Measurements from ENCODE around the gene CHTF8.

The CHTF8 gene

GRCh38 chr16:69116256-69116875 lies 16.0 kb downstream of the CHTF8 start:
- peaks cover 25% of the 10 kb centered on the region for H3K36me3 ChIP-seq (ENCODE audit: control insufficient read depth, insufficient read depth, low read length)
- no peak overlapping the region for H3K27ac ChIP-seq (ENCODE audit: low read depth, low read length)
- H3K4me3 ChIP-seq (ENCODE audit: low read length) = no peak overlapping the region
- H3K27me3 ChIP-seq (ENCODE audit: control insufficient read depth, insufficient read depth, low read length) = no peaks in the 10 kb centered on the region
- no peaks in the 10 kb centered on the region for H3K4me1 ChIP-seq (ENCODE audit: control insufficient read depth, insufficient read depth, low read length)
- no peak overlapping the region for H3K9ac ChIP-seq (ENCODE audit: low read length)

GRCh38 chr16:69115837-69116236 lies 16.6 kb downstream of the CHTF8 start:
- Histone ChIP-seq H3K9ac (ENCODE audit: low read length) (no peak overlapping the region), H3K27ac (ENCODE audit: low read depth, low read length) (no peak overlapping the region), H3K36me3 (ENCODE audit: control insufficient read depth, insufficient read depth, low read length) (peaks cover 22% of the 10 kb centered on the region), H3K4me3 (ENCODE audit: low read length) (no peak overlapping the region), H3K4me1 (ENCODE audit: control insufficient read depth, insufficient read depth, low read length) (no peaks in the 10 kb centered on the region), H3K27me3 (ENCODE audit: control insufficient read depth, insufficient read depth, low read length) (no peaks in the 10 kb centered on the region)

- H3K4me3 ChIP-seq (ENCODE audit: low read length) = no peak overlapping the region
- peaks cover 21% of the 10 kb centered on the region for H3K36me3 ChIP-seq (ENCODE audit: control insufficient read depth, insufficient read depth, low read length)
- H3K27me3 ChIP-seq (ENCODE audit: control insufficient read depth, insufficient read depth, low read length) = no peaks in the 10 kb centered on the region
- H3K4me1 ChIP-seq (ENCODE audit: control insufficient read depth, insufficient read depth, low read length) = no peaks in the 10 kb centered on the region
- H3K9ac ChIP-seq (ENCODE audit: low read length) = no peak overlapping the region
- no peak overlapping the region for H3K27ac ChIP-seq (ENCODE audit: low read depth, low read length)
These were observed 17.0 kb downstream of the CHTF8 start for GRCh38 chr16:69115361-69115760.

DNA sequence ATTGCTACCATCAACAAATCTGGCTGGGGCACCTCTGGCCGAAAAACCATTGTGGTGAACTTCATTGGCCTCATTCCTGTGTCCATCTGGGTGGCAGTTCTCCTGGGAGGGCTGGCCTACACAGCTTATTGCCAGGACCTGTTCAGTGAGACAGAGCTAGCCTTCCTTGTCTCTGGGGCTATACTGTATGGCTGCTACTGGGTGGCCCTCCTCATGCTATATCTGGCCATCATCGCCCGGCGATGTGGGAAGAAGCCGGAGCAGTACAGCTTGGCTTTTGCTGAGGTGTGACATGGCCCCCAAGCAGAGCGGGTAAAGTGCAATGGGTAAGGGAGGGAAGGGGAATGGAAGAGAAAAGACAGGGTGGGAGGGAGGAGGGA lies 17.4 kb downstream of the CHTF8 start:
- Histone ChIP-seq H3K4me3 (ENCODE audit: low read length) (no peak overlapping the region), H3K27me3 (ENCODE audit: control insufficient read depth, insufficient read depth, low read length) (no peaks in the 10 kb centered on the region), H3K4me1 (ENCODE audit: control insufficient read depth, insufficient read depth, low read length) (no peaks in the 10 kb centered on the region), H3K27ac (ENCODE audit: low read depth, low read length) (no peak overlapping the region), H3K36me3 (ENCODE audit: control insufficient read depth, insufficient read depth, low read length) (peaks cover 19% of the 10 kb centered on the region), H3K9ac (ENCODE audit: low read length) (no peak overlapping the region)

DNA sequence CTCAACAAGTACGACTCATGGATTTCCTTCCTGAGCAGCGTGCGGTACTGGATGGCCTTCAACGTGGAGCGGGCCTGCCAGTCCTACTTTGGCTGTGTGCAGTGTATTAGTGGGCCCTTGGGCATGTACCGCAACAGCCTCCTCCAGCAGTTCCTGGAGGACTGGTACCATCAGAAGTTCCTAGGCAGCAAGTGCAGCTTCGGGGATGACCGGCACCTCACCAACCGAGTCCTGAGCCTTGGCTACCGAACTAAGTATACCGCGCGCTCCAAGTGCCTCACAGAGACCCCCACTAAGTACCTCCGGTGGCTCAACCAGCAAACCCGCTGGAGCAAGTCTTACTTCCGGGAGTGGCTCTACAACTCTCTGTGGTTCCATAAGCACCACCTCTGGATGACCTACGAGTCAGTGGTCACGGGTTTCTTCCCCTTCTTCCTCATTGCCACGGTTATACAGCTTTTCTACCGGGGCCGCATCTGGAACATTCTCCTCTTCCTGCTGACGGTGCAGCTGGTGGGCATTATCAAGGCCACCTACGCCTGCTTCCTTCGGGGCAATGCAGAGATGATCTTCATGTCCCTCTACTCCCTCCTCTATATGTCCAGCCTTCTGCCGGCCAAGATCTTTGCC lies 17.9 kb downstream of the CHTF8 start:
- Histone ChIP-seq H3K4me3 (ENCODE audit: low read length) (no peak overlapping the region), H3K4me1 (ENCODE audit: control insufficient read depth, insufficient read depth, low read length) (no peaks in the 10 kb centered on the region), H3K9ac (ENCODE audit: low read length) (no peak overlapping the region), H3K27ac (ENCODE audit: low read depth, low read length) (no peak overlapping the region), H3K27me3 (ENCODE audit: control insufficient read depth, insufficient read depth, low read length) (no peaks in the 10 kb centered on the region), H3K36me3 (ENCODE audit: control insufficient read depth, insufficient read depth, low read length) (peaks cover 21% of the 10 kb centered on the region)

DNA sequence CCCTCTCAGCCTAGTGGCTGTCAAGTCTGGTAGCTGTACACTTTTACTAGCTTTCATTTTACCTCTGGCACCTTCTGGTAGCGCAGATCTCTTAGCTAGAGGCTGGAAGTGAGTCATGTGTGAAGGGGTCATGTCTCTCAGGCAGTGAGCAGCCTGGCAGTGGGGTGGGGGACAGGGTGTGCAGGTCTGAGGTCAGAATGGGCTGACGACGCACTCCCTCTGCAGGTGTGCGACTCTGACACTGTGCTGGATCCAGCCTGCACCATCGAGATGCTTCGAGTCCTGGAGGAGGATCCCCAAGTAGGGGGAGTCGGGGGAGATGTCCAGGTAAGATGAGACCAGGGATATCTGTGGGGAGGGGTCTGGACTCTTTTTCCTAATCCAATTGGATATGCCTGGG lies 19.2 kb downstream of the CHTF8 start:
- Histone ChIP-seq H3K4me3 (ENCODE audit: low read length) (no peak overlapping the region), H3K4me1 (ENCODE audit: control insufficient read depth, insufficient read depth, low read length) (no peaks in the 10 kb centered on the region), H3K27ac (ENCODE audit: low read depth, low read length) (no peak overlapping the region), H3K27me3 (ENCODE audit: control insufficient read depth, insufficient read depth, low read length) (no peaks in the 10 kb centered on the region), H3K9ac (ENCODE audit: low read length) (no peak overlapping the region), H3K36me3 (ENCODE audit: control insufficient read depth, insufficient read depth, low read length) (peaks cover 19% of the 10 kb centered on the region)

DNA sequence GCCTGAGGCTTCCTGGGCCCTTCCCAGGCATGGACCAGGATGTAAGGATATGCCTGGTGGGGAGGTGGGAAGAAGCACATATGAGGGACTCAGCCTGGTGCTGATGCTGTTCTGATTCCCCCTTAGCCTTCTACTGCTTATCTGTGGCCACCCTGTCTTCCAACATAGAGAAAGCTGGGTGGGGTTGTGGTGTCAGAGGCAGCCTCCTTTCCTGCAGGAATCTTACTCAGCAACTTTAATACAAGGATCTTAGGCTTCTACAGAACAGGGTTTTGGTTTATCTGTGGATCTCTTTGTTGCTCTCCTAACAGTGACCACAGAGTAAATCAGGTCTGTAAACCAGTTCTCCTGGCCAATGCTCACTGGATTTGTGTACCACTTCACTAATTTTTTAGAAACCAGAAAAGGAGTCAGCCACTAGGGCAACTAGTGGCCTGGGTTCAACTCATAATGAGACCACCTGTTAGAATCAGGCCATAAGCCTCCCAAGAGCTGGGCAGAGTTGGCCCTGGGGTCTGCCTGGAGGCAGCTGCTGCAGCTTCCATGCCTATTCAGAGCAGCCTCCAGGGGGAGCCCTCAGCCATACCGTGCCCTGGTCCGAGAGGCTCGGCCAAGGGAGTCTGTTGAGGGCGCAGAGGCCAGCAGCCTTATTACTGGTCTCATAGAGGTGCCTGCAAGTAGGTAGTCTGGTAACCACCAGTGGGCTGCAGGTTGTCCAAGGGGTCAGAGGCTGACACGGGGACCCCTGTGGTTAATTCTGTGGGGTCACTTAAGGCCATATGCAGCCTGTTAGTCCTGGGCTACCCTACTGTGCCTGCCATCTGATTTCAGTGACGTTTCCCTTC lies 19.9 kb downstream of the CHTF8 start:
- Histone ChIP-seq H3K27ac (ENCODE audit: low read depth, low read length) (no peak overlapping the region), H3K36me3 (ENCODE audit: control insufficient read depth, insufficient read depth, low read length) (peaks cover 13% of the 10 kb centered on the region), H3K9ac (ENCODE audit: low read length) (no peak overlapping the region), H3K4me1 (ENCODE audit: control insufficient read depth, insufficient read depth, low read length) (peaks cover 6% of the 10 kb centered on the region), H3K27me3 (ENCODE audit: control insufficient read depth, insufficient read depth, low read length) (peaks cover 3% of the 10 kb centered on the region), H3K4me3 (ENCODE audit: low read length) (no peak overlapping the region)

- no peak overlapping the region for H3K27ac ChIP-seq (ENCODE audit: low read depth, low read length)
- peaks cover 11% of the 10 kb centered on the region for H3K4me1 ChIP-seq (ENCODE audit: control insufficient read depth, insufficient read depth, low read length)
- peaks cover 3% of the 10 kb centered on the region for H3K27me3 ChIP-seq (ENCODE audit: control insufficient read depth, insufficient read depth, low read length)
- no peak overlapping the region for H3K9ac ChIP-seq (ENCODE audit: low read length)
- H3K36me3 ChIP-seq (ENCODE audit: control insufficient read depth, insufficient read depth, low read length) = peaks cover 11% of the 10 kb centered on the region
- no peak overlapping the region for H3K4me3 ChIP-seq (ENCODE audit: low read length)
These were observed 20.5 kb downstream of the CHTF8 start for GRCh38 chr16:69111876-69112230.

GRCh38 chr16:69111216-69111875 lies 21.0 kb downstream of the CHTF8 start:
- Histone ChIP-seq H3K36me3 (ENCODE audit: control insufficient read depth, insufficient read depth, low read length) (peaks cover 8% of the 10 kb centered on the region), H3K27ac (ENCODE audit: low read depth, low read length) (no peak overlapping the region), H3K4me1 (ENCODE audit: control insufficient read depth, insufficient read depth, low read length) (peaks cover 14% of the 10 kb centered on the region), H3K27me3 (ENCODE audit: control insufficient read depth, insufficient read depth, low read length) (peaks cover 3% of the 10 kb centered on the region), H3K9ac (ENCODE audit: low read length) (no peak overlapping the region), H3K4me3 (ENCODE audit: low read length) (no peak overlapping the region)

DNA sequence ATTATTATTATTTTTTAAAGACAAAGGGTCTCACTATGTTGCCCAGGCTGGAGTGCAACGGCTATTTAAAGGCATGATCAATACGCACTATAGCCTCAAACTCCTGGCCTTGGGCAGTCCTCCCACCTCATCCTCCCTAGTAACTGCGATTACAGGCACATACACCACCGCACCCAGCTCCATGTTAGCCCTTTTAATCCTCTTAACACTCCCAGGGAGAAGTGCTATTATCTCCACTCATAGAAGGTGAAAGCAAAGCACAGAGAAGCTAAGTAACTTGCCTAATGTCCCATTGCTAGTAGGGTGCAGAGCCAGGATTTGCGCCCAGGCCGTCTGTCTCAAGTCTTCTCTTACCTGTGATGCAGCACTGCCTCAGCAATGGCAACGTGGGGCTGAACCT lies 22.0 kb downstream of the CHTF8 start:
- Histone ChIP-seq H3K27me3 (ENCODE audit: control insufficient read depth, insufficient read depth, low read length) (peaks cover 3% of the 10 kb centered on the region), H3K4me1 (ENCODE audit: control insufficient read depth, insufficient read depth, low read length) (peaks cover 14% of the 10 kb centered on the region), H3K36me3 (ENCODE audit: control insufficient read depth, insufficient read depth, low read length) (peaks cover 8% of the 10 kb centered on the region), H3K9ac (ENCODE audit: low read length) (no peak overlapping the region), H3K27ac (ENCODE audit: low read depth, low read length) (no peak overlapping the region), H3K4me3 (ENCODE audit: low read length) (no peak overlapping the region)

DNA sequence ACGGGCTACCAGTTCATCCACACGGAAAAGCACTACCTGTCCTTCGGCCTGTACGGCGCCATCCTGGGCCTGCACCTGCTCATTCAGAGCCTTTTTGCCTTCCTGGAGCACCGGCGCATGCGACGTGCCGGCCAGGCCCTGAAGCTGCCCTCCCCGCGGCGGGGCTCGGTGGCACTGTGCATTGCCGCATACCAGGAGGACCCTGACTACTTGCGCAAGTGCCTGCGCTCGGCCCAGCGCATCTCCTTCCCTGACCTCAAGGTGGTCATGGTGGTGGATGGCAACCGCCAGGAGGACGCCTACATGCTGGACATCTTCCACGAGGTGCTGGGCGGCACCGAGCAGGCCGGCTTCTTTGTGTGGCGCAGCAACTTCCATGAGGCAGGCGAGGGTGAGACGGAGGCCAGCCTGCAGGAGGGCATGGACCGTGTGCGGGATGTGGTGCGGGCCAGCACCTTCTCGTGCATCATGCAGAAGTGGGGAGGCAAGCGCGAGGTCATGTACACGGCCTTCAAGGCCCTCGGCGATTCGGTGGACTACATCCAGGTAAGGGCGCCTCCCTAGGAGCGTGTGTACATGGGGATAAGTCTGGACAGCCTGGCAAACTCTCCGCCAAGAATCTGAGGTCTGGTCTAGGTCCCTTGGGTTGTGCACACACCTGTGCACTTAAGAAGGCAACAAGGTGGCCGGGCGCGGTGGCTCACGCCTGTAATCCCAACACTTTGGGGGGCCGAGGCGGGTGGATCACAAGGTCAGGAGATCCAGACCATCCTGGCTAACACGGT lies 22.7 kb downstream of the CHTF8 start:
- H3K36me3 ChIP-seq (ENCODE audit: control insufficient read depth, insufficient read depth, low read length) = peaks cover 8% of the 10 kb centered on the region
- H3K27ac ChIP-seq (ENCODE audit: low read depth, low read length) = no peak overlapping the region
- no peak overlapping the region for H3K4me3 ChIP-seq (ENCODE audit: low read length)
- peaks cover 3% of the 10 kb centered on the region for H3K27me3 ChIP-seq (ENCODE audit: control insufficient read depth, insufficient read depth, low read length)
- H3K9ac ChIP-seq (ENCODE audit: low read length) = no peak overlapping the region
- peaks cover 14% of the 10 kb centered on the region for H3K4me1 ChIP-seq (ENCODE audit: control insufficient read depth, insufficient read depth, low read length)

DNA sequence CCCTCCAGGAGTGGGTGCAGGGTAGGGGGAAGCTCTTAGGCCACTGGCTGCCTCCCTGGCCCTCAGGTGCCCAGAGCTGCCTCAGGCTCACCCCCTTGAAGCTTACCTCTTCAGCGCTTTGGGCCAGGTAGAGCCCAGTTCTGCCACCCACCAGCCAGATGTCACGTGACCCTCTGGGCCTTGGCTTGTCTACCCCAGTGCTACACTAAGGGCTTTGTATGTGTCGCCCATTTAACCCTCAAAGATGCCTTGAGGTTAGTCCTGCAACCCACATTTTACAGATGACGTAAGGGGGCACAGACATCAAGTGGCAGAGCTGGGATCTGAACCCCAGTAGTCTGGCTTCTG lies 23.5 kb downstream of the CHTF8 start:
- peaks cover 8% of the 10 kb centered on the region for H3K36me3 ChIP-seq (ENCODE audit: control insufficient read depth, insufficient read depth, low read length)
- H3K9ac ChIP-seq (ENCODE audit: low read length) = no peak overlapping the region
- H3K4me3 ChIP-seq (ENCODE audit: low read length) = no peak overlapping the region
- H3K27me3 ChIP-seq (ENCODE audit: control insufficient read depth, insufficient read depth, low read length) = peaks cover 3% of the 10 kb centered on the region
- H3K4me1 ChIP-seq (ENCODE audit: control insufficient read depth, insufficient read depth, low read length) = peaks cover 14% of the 10 kb centered on the region
- no peak overlapping the region for H3K27ac ChIP-seq (ENCODE audit: low read depth, low read length)
